CD4-positive, alpha-beta T cell treated with Interleukin-6 at 100 ng/mL for 8 hours (primary cell): Measurements from ENCODE around the gene GLMN.

Experiments used
- DNase-seq: peaks from one replicate; pipeline ENCODE4 v3.0.0-alpha.2; 2020; ENCODE audit warnings: mixed read lengths, low spot score

GLMN gene, protein sequence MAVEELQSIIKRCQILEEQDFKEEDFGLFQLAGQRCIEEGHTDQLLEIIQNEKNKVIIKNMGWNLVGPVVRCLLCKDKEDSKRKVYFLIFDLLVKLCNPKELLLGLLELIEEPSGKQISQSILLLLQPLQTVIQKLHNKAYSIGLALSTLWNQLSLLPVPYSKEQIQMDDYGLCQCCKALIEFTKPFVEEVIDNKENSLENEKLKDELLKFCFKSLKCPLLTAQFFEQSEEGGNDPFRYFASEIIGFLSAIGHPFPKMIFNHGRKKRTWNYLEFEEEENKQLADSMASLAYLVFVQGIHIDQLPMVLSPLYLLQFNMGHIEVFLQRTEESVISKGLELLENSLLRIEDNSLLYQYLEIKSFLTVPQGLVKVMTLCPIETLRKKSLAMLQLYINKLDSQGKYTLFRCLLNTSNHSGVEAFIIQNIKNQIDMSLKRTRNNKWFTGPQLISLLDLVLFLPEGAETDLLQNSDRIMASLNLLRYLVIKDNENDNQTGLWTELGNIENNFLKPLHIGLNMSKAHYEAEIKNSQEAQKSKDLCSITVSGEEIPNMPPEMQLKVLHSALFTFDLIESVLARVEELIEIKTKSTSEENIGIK

DNA sequence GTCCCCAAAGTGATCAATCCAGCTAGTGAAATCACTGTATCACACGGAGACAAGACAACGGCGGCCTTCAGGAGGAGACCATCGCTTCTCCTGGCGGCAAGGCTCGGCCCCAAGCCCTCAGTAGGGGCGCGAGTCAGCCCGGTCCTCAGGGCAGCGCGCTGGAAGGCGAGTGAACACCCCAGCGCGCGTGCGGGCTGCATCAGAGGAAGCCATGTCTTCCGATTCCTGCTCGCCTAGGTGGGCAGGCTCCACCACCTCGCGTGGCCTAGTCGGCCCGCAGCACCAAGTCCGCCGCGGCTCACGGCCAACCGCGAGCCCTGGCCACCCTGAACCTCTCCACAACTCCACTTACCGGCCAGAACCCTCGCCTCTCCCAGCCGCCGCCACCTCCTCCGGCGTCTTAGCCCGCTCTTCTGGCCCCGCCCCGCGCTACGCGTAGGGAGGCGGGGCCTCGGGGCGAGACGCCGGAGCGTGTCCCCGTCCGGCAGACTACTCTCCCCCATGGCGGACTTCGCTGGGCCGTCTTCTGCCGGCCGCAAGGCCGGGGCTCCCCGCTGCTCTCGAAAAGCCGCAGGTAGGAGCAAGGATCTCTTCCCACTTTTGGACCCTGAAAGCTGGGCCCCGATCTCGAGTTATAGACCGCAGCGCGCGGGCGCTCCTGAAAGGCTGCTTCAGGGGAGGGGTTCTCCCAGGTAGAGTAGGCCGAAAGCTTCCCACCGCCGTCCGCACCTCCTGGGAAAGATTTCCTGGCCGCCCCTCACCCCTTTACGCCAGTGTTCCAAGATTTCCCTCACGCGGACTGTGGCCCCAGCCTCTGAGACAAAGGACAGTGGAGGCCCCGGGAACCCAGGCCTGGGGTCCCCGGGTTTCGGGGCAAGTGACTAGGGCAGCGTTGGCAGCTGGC is at the start of gene GLMN, which contains the start of gene RPAP2:
GLMN (minus strand) TSS at position 415 of the 904 bp plus-strand sequence. CDS start 988 bp downstream, outside the sequence.
RPAP2 (plus strand) TSS at position 487 of the 904 bp plus-strand sequence; CDS start at position 502, 15 bp downstream.
- DNase-seq: peak; percentile 59

- DNase-seq: no peak
Observed at GRCh38 chr1:92346866-92347640, 48.3 kb upstream of the GLMN start.

- DNase-seq: no peak
Observed at GRCh38 chr1:92343061-92343460, 44.3 kb upstream of the GLMN start.

- DNase-seq: no peak
Observed at GRCh38 chr1:92342401-92342800, 43.6 kb upstream of the GLMN start.

DNA sequence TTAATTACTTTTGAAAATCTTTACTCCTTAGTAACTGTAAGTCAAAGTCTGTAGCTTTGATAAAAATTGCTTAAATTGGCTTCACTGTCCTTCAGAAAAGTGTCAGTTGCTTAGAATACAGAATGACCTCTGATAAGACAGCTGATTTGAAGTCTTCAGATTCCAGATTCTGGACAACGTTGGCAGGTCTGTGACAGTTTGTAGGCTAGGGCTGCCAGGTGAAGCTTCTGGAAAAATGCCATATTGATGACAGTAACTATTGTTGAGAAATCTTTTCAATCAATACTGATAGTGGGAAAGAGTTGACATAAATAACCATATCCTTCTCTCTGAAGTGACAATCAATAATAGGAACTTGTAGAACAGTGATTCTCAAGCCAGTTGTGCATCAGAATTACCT is 41.4 kb upstream of the GLMN start:
- DNase-seq: no peak

DNA sequence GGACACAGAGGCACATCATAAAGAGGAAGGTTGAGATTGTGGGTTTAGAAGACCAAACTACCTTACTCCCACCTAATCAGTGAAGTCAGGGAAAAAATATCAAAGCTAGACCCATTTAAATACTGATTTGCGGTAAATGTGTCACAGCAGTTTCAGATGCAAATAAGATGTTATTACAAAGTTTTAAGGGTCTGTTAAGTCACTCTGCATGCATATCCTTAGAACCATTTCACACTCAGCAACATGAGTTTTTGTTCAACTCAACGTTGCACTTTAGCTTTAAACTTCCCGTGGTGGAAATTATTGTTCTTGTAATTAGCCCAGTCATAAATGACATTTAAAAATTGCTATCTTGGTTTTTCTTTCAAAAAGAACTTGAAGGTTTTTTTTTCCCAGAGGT is 34.9 kb upstream of the GLMN start:
- DNase-seq: no peak

GRCh38 chr1:92329347-92330129 is 30.8 kb upstream of the GLMN start:
- DNase-seq: no peak

- no peak for DNase-seq
Observed at GRCh38 chr1:92327794-92328193, 29.0 kb upstream of the GLMN start.

GRCh38 chr1:92326681-92327080 is 27.9 kb upstream of the GLMN start:
- DNase-seq: no peak

- DNase-seq: no peak
Observed at GRCh38 chr1:92324784-92325183, 26.0 kb upstream of the GLMN start.

DNA sequence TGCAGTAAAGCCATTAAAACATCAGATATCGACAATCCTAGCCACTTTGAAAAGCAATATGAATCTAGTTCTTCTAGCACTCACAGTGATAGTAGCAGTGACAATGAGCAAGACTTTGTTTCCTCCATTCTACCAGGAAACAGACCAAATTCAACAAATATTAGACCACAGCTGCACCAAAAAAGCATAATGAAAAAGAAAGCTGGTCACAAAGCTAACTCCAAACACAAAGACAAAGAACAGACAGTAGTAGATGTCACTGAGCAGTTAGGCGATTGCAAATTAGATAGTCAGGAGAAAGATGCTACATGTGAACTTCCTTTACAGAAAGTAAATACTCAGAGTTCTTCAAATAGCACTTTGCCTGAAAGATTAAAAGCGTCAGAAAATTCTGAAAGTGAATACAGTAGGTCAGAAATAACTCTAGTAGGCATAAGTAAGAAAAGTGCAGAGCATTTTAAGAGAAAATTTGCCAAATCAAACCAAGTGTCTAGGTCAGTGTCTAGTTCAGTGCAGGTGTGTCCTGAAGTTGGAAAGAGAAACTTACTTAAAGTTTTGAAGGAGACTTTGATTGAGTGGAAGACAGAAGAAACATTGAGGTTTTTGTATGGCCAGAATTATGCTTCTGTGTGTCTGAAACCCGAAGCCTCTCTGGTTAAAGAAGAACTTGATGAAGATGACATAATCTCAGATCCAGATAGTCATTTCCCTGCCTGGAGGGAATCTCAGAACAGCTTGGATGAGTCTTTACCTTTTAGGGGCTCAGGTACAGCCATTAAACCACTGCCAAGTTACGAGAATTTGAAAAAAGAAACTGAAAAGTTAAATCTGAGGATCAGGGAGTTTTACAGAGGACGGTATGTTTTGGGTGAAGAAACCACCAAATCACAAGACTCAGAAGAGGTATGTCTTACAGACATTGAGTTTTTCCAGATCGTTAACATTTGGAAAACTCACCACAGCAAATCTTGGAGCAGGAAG is 25.0 kb upstream of the GLMN start:
- no peak for DNase-seq

DNA sequence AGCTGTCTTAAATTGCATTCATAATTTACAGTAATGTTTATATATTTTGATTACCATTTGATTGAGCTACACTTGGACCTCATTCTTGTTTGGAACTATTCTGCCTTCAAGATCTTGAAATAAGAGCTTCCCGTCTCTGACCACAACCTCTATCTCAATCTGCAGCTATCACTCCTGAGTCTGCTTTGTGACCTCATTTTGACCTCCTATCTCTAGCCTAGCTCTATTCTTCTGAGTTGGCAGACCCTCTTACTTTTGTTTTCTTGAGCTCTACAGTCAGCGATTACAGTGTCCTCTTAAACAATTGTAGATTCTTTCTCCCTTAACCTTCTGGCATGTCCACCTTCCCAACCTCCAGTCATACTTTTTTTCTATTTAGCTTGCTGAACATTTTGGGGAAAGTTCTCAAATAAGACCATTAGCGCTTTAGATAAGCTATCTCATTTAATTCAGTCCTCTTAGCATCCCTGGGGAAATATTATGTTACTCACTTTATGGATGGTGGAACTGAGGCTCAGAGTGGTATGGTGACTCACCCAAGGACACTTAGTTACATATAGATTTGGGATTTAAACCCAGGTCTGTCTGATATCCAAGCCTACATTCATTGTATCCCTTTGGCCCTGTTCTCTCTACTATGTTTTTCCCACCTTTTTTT is 19.2 kb upstream of the GLMN start:
- DNase-seq: peak; percentile 19

GRCh38 chr1:92315766-92316599 is 17.2 kb upstream of the GLMN start:
- DNase-seq: peak; percentile 64

GRCh38 chr1:92314024-92314423 is 15.2 kb upstream of the GLMN start:
- no peak for DNase-seq

DNA sequence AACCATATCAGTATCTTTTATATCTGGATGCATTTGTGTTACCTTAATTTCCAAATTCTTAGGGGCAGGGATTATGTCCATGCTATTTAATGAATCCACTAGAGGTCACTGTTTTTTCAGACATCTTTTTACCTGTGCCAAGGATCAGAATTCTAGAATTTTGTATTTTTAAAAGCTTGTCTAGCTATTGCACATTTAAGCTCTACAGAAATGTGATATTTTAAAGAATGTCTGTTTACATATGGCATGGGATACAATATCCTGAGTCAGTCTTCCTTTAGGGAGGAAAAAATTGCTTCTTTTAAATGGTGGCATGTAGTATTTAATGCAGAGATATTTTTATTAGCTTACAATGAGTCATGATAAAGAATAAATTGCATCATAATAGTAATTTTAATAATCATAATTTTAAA is 11.4 kb upstream of the GLMN start:
- DNase-seq: peak; percentile 30

DNA sequence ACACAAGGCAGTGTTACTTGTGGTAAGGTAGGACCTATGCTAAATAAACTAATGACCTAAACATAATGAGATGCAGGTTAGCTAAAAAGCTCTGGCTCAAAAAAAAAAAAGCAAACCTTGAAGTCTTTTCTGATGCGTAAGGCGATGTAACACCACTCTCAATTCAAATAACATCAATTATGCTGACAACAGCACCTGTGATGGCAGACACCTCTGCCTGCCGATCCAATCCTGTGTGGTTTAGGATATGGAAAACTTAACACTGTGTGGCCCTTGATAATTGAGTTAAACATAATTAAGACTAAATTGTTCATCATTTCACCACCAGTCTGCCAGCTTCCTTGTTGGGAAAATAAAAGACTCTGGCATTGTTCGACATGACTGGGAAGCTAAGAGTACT is 9.2 kb upstream of the GLMN start:
- no peak for DNase-seq

GRCh38 chr1:92306020-92306419 is 7.2 kb upstream of the GLMN start:
- no peak for DNase-seq

GRCh38 chr1:92301021-92301420 is 2.2 kb upstream of the GLMN start:
- DNase-seq: no peak
